Epithelial cell of esophagus (primary cell): ENCODE data around the gene NKX2-1.
A peak's percentile ranks its signal among the peaks of the same experiment; 100 is the strongest.

Source experiments
- DNase-seq: peaks from one replicate; pipeline ENCODE4 v3.0.0; 2010; ENCODE audit warnings: low read depth
- H3K4me3 ChIP-seq: 2 replicates; pipeline ENCODE4 v1.5.1; 2011; ENCODE audit warnings: mild to moderate bottlenecking, low read length, control low read depth
- TF ChIP-seq, protein P1 (sequence below): IDR thresholded peaks from 2 replicates; pipeline ENCODE4 v1.5.1; 2011; ENCODE audit warnings: low read depth, mild to moderate bottlenecking, low read length, control low read depth, inconsistent platforms; ENCODE audit not compliant: insufficient read depth; ENCODE audit errors: missing control alignments

NKX2-1 gene

DNA sequence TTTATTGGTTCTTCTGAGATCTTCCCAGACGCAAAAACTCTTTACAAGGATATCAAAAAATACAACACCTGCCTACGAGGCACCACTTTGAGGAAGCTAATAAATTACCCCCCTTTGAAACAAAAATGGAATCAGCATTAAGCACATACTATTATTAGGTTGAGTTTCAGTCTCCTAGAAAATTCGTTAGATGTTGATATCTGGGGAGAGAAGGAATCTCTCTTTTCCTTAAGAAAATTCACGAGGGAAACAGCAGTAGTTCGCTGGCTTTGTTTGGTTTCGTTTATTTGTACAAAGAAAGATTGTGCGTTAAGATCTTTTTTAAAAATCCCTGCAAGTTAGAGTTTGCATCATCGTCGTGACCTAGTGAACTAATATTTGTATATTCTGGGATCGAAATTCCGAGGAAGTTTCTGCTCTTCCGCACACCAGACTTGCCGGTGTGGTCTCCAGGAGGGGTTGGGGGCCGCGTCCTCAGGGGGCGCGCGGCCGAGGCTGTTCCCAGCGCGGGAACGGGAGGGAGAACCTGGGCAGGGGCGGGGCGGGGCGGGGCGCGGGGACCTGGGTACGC is 12.1 kb downstream of the NKX2-1 start:
- TF ChIP-seq, protein P1, sequence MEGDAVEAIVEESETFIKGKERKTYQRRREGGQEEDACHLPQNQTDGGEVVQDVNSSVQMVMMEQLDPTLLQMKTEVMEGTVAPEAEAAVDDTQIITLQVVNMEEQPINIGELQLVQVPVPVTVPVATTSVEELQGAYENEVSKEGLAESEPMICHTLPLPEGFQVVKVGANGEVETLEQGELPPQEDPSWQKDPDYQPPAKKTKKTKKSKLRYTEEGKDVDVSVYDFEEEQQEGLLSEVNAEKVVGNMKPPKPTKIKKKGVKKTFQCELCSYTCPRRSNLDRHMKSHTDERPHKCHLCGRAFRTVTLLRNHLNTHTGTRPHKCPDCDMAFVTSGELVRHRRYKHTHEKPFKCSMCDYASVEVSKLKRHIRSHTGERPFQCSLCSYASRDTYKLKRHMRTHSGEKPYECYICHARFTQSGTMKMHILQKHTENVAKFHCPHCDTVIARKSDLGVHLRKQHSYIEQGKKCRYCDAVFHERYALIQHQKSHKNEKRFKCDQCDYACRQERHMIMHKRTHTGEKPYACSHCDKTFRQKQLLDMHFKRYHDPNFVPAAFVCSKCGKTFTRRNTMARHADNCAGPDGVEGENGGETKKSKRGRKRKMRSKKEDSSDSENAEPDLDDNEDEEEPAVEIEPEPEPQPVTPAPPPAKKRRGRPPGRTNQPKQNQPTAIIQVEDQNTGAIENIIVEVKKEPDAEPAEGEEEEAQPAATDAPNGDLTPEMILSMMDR = no peak
- H3K4me3 ChIP-seq = peak overlapping the region; percentile 43
- DNase-seq = no peak

DNA sequence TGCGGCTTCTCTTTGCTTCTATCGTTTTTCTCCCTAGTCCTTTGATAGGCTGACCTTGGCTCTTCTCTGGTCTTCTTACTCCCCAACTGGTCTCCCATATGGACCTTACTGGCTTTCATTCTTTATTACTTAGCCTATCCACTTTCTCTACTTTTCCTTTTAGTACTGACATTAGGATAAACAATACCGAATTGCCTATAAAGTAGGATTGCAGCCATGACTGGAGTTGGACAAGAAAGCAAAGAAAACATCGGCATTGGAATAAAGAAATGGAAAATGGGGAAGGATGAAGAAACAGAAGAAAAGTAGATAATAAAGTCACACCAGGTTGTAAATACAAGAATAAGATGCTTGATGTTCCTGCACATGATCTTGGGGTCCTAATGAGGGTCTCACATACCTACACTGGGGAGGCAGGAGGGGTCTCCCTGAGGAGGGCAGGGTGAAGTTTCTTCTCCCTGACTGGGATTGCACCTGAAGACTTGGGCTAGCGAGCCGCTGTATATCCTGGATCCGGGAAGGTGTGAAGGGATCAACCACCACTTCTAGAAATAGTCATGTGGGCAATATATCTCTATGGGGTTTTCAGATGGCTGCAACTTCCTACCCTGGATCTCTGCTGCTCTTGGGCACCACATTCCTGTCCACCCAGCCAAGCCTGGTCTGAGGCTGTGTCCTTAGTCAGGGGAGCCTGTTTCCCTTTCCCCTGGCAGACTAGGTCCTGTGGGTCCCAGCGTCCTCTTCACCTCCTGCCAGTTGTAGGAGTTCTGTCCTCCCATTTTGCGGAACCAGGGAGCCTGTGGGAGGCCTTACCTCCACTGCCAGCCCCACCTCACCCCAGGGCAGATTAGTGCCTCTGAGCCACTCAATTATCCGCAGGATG is 13.1 kb downstream of the NKX2-1 start:
- DNase-seq = no peak
- no peak overlapping the region for H3K4me3 ChIP-seq
- TF ChIP-seq, protein P1 = no peak

- DNase-seq = no peak
- no peak overlapping the region for H3K4me3 ChIP-seq
- TF ChIP-seq, protein P1 = peak; percentile 9
These were observed 13.9 kb downstream of the NKX2-1 start for GRCh38 chr14:36505892-36506731.

GRCh38 chr14:36505181-36505815 is 14.7 kb downstream of the NKX2-1 start:
- no peak for DNase-seq
- H3K4me3 ChIP-seq = no peak overlapping the region
- TF ChIP-seq, protein P1 = no peak

GRCh38 chr14:36504771-36505175 is 15.3 kb downstream of the NKX2-1 start:
- DNase-seq = no peak
- H3K4me3 ChIP-seq = no peak overlapping the region
- TF ChIP-seq, protein P1 = no peak
